ENCODE data around the gene PATL1.
A peak's percentile ranks its signal among the peaks of the same experiment; 100 is the strongest.

The PATL1 gene

DNA sequence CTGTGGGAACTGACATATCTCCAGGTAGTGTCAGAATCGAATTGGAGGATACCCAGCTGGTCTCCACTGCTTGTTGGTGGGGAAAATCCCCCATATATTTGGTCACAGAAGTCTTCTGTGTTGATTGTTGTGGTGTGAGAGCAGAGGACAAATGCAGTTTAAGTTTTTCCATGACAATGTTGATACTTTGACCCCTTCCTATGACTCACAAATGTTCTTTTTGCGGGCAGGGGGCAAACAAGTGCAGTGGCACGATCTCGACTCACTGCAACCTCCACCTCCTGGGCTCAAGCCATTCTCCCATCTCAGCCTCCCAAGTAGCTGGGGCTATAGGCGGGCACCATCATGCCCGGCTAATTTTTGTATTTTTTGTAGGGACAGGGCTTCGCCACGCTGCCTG, 7.4 kb upstream of the PATL1 start:
- H3K36me3 ChIP-seq (ENCODE audit: control insufficient read depth, insufficient read depth, low read length): no peaks in the 10 kb centered on the region
- no peaks in the 10 kb centered on the region for H3K4me1 ChIP-seq (ENCODE audit: control insufficient read depth, insufficient read depth, low read length, poor library complexity, severe bottlenecking)
- H3K27me3 ChIP-seq (replicated peaks; ENCODE audit: control insufficient read depth, insufficient read depth, low read length, poor library complexity, severe bottlenecking): no peaks in the 10 kb centered on the region
- no peak overlapping the region for H3K4me3 ChIP-seq (ENCODE audit: insufficient read depth, low read depth, low read length, poor library complexity, severe bottlenecking)
- H3K27ac ChIP-seq (ENCODE audit: insufficient read depth, low read length, poor library complexity, severe bottlenecking): no peak overlapping the region
- no peak for DNase-seq
- H3K9me3 ChIP-seq (ENCODE audit: control insufficient read depth, low read length): no peaks in the 10 kb centered on the region

DNA sequence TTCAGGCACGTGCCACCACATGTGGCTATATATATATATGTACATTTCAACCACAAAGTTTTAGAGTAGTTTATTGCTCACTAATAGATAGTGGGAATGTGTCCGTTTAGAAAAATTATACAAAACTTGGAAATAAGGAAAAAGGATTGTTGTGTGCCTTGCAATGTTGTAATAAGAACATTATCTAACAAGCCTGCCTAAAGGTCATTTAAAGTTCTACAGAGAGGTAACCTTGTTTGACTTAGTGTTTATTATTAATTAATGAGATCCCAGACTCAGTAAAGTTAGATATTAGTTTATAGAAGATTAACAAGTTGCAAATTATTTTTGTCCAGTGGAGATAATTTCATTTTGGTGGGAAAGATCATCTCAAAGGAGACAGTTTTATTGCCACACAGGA, 5.5 kb upstream of the PATL1 start:
- Histone ChIP-seq H3K4me1 (ENCODE audit: control insufficient read depth, insufficient read depth, low read length, poor library complexity, severe bottlenecking) (peaks cover 6% of the 10 kb centered on the region), H3K9me3 (ENCODE audit: control insufficient read depth, low read length) (no peaks in the 10 kb centered on the region), H3K4me3 (ENCODE audit: insufficient read depth, low read depth, low read length, poor library complexity, severe bottlenecking) (no peak overlapping the region), H3K27ac (ENCODE audit: insufficient read depth, low read length, poor library complexity, severe bottlenecking) (no peak overlapping the region), H3K36me3 (ENCODE audit: control insufficient read depth, insufficient read depth, low read length) (no peaks in the 10 kb centered on the region), H3K27me3 (replicated peaks; ENCODE audit: control insufficient read depth, insufficient read depth, low read length, poor library complexity, severe bottlenecking) (no peaks in the 10 kb centered on the region)
- no peak for DNase-seq

DNA sequence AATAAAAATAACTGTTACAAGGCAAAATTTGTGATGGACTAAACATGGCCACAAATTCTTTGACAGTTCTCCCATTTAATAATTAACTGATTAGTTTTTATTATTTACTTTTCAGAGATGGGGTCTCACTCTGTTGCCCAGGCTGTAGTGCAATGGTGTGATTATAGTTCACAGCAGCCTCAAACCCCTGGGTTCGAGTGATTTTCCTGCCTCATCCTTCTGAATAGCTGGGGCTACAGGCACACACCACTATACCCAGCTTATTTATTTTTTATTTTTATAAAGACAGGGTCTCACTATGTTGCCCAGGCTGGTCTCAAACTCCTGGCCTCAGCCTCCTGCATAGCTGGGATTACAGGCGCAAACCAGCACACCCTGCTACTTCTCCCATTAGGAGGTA, 4.5 kb upstream of the PATL1 start:
- no peak for DNase-seq
- H3K27me3 ChIP-seq (replicated peaks; ENCODE audit: control insufficient read depth, insufficient read depth, low read length, poor library complexity, severe bottlenecking): no peaks in the 10 kb centered on the region
- H3K27ac ChIP-seq (ENCODE audit: insufficient read depth, low read length, poor library complexity, severe bottlenecking): no peak overlapping the region
- H3K9me3 ChIP-seq (ENCODE audit: control insufficient read depth, low read length): no peaks in the 10 kb centered on the region
- H3K4me1 ChIP-seq (ENCODE audit: control insufficient read depth, insufficient read depth, low read length, poor library complexity, severe bottlenecking): peaks cover 6% of the 10 kb centered on the region
- H3K36me3 ChIP-seq (ENCODE audit: control insufficient read depth, insufficient read depth, low read length): no peaks in the 10 kb centered on the region
- no peak overlapping the region for H3K4me3 ChIP-seq (ENCODE audit: insufficient read depth, low read depth, low read length, poor library complexity, severe bottlenecking)

DNA sequence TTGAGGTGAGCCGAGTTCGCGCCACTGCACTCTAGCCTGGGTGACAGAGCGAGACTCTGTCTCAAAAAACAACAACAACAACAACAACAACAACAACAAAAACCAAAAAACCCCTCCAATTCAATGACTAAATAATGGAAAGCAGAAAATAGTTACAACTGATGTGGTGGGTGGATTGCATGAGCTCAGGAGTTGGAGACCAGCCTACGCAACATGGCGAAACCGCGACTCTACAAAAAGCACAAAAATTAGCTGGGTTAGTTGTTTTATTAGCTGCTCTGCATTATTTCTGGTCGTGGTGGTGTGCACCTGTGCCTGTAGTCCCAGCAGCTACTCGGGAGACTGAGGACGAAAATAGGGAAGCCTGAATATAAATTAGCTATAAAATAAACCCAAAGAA, 2.6 kb upstream of the PATL1 start:
- H3K9me3 ChIP-seq (ENCODE audit: control insufficient read depth, low read length): no peaks in the 10 kb centered on the region
- H3K36me3 ChIP-seq (ENCODE audit: control insufficient read depth, insufficient read depth, low read length): peaks cover 4% of the 10 kb centered on the region
- no peak for DNase-seq
- no peaks in the 10 kb centered on the region for H3K27me3 ChIP-seq (replicated peaks; ENCODE audit: control insufficient read depth, insufficient read depth, low read length, poor library complexity, severe bottlenecking)
- no peak overlapping the region for H3K27ac ChIP-seq (ENCODE audit: insufficient read depth, low read length, poor library complexity, severe bottlenecking)
- H3K4me3 ChIP-seq (ENCODE audit: insufficient read depth, low read depth, low read length, poor library complexity, severe bottlenecking): no peak overlapping the region
- H3K4me1 ChIP-seq (ENCODE audit: control insufficient read depth, insufficient read depth, low read length, poor library complexity, severe bottlenecking): peaks cover 15% of the 10 kb centered on the region

DNA sequence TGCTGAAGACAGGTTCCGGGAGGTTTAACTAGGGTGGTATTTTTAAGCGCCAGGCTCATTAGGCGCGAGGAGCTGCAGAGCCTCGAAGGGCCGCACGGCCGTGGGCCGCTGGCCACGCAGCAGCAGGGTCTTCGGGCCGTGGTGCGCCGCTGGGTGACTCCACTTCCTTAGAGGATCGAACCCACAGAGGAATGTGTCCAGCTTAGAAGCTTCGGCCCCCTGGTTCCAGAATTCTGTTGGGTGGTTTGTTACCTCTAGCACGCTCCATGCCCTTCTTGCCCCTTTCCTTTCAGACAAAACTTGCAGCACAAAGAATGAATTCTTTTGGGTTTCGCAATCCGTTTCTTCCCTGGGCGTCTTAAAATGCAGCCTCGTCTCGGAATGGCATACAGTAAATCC, 773 bp upstream of the PATL1 start:
- Histone ChIP-seq H3K27me3 (replicated peaks; ENCODE audit: control insufficient read depth, insufficient read depth, low read length, poor library complexity, severe bottlenecking) (no peaks in the 10 kb centered on the region), H3K27ac (ENCODE audit: insufficient read depth, low read length, poor library complexity, severe bottlenecking) (peak overlapping the region; percentile 97), H3K9me3 (ENCODE audit: control insufficient read depth, low read length) (no peaks in the 10 kb centered on the region), H3K36me3 (ENCODE audit: control insufficient read depth, insufficient read depth, low read length) (peaks cover 17% of the 10 kb centered on the region), H3K4me1 (ENCODE audit: control insufficient read depth, insufficient read depth, low read length, poor library complexity, severe bottlenecking) (peaks cover 15% of the 10 kb centered on the region), H3K4me3 (ENCODE audit: insufficient read depth, low read depth, low read length, poor library complexity, severe bottlenecking) (peak overlapping the region; percentile 73)
- peak in 1 of 3 donors; percentile 1 for DNase-seq

DNA sequence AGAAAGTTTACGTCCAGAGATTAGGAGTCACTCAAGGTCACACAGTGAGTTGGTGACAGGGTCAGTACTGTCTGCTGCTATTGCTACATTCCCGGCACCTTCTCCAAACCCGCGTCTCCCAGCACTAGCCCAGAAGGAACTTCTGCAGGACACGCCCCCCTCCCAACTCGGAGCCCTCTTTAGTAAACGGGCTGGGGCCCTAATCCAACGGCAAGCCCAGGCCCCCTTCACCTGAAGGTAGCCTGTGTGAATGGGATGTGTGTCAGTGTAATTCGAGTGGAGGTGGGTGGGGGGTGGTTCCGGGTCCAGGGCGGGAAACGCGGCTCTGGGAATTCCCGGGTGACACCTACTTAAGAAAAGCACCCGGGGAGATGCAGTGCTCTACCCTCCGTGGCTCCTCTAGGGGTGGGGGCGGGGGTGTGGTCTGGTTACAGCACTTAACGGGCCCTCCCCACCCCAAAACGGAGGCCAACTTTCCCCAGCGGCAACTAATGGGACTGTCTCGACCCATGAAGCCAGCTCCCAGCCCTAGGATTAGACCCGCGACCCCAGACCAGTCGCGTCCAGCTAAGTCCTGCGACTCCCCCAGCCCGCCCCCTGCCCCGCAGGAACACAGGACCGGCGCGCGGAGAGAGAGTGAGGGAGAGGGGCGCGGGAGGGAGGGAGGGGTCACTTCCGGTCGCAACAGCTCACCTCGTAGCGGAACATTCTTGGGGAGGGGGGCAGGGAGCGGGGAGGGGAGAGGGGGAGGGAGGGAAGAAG, 468 bp downstream of the PATL1 start:
- no peaks in the 10 kb centered on the region for H3K27me3 ChIP-seq (replicated peaks; ENCODE audit: control insufficient read depth, insufficient read depth, low read length, poor library complexity, severe bottlenecking)
- H3K36me3 ChIP-seq (ENCODE audit: control insufficient read depth, insufficient read depth, low read length): peaks cover 19% of the 10 kb centered on the region
- H3K4me1 ChIP-seq (ENCODE audit: control insufficient read depth, insufficient read depth, low read length, poor library complexity, severe bottlenecking): peaks cover 15% of the 10 kb centered on the region
- peak overlapping the region; percentile 93 for H3K4me3 ChIP-seq (ENCODE audit: insufficient read depth, low read depth, low read length, poor library complexity, severe bottlenecking)
- peak overlapping the region; percentile 97 for H3K27ac ChIP-seq (ENCODE audit: insufficient read depth, low read length, poor library complexity, severe bottlenecking)
- H3K9me3 ChIP-seq (ENCODE audit: control insufficient read depth, low read length): no peaks in the 10 kb centered on the region
- DNase-seq: peak; percentile 63 to 74 (median 63)

DNA sequence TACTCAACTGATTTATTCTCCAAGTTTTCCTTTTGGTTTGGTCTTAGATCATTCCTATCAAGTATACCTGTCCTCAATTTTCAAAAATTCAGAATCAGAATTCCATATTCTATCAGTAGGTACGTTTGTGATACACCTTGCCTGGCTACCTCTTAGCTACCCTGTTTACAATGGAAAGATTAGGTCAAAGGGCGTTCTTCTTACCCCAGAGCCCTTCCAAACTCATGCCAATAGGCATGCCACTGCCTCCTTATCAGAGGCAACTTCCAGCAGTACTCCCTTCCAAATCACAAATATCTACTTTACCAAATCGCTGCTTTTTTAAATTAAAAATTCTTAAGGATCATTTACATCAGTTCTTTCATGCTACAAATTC, 1.0 kb downstream of the PATL1 start:
- H3K4me3 ChIP-seq (ENCODE audit: insufficient read depth, low read depth, low read length, poor library complexity, severe bottlenecking): peak overlapping the region; percentile 93
- no peak for DNase-seq
- no peaks in the 10 kb centered on the region for H3K27me3 ChIP-seq (replicated peaks; ENCODE audit: control insufficient read depth, insufficient read depth, low read length, poor library complexity, severe bottlenecking)
- H3K36me3 ChIP-seq (ENCODE audit: control insufficient read depth, insufficient read depth, low read length): peaks cover 24% of the 10 kb centered on the region
- H3K4me1 ChIP-seq (ENCODE audit: control insufficient read depth, insufficient read depth, low read length, poor library complexity, severe bottlenecking): peaks cover 15% of the 10 kb centered on the region
- H3K9me3 ChIP-seq (ENCODE audit: control insufficient read depth, low read length): no peaks in the 10 kb centered on the region
- H3K27ac ChIP-seq (ENCODE audit: insufficient read depth, low read length, poor library complexity, severe bottlenecking): peak overlapping the region; percentile 97

DNA sequence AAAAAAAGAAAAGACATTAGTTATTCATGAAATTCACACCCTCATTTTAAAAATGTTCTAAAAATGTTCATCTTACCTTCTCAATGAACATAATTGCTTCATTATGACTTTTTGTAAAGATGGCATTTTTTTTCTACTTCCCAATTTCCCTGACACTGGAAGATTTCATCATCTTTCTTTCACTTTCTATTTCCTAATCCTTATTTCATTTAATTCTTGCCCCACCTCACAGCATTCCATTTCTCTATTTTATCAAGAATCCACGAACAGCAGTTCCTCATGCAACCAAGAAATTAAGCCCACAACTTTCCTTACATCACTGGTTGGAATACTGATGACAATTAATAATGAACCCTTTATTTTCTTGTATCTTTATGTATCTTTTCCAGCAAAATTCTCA, 1.9 kb downstream of the PATL1 start:
- H3K27me3 ChIP-seq (replicated peaks; ENCODE audit: control insufficient read depth, insufficient read depth, low read length, poor library complexity, severe bottlenecking): no peaks in the 10 kb centered on the region
- DNase-seq: no peak
- peaks cover 24% of the 10 kb centered on the region for H3K36me3 ChIP-seq (ENCODE audit: control insufficient read depth, insufficient read depth, low read length)
- no peak overlapping the region for H3K27ac ChIP-seq (ENCODE audit: insufficient read depth, low read length, poor library complexity, severe bottlenecking)
- H3K9me3 ChIP-seq (ENCODE audit: control insufficient read depth, low read length): no peaks in the 10 kb centered on the region
- peaks cover 15% of the 10 kb centered on the region for H3K4me1 ChIP-seq (ENCODE audit: control insufficient read depth, insufficient read depth, low read length, poor library complexity, severe bottlenecking)
- no peak overlapping the region for H3K4me3 ChIP-seq (ENCODE audit: insufficient read depth, low read depth, low read length, poor library complexity, severe bottlenecking)

DNA sequence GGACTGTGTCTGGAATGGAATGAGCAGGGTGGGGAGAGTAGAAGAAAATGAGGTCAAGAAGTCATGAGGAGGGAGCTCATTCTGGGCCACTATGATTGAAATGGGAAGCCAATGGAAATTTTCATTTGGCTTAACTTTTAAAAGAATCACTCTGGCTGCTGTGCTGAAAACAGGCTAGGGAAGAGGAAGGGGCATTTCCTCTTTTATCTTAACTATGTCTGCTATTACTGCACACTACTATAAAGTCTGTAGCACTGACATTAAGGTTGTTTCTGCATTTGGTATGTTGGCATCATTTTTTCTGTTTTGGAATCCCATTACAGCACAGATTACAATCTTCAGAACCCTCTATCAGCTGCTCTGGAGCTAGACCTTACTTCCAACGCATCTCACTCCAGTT, 8.2 kb downstream of the PATL1 start:
- H3K4me1 ChIP-seq (ENCODE audit: control insufficient read depth, insufficient read depth, low read length, poor library complexity, severe bottlenecking): no peaks in the 10 kb centered on the region
- no peak overlapping the region for H3K27ac ChIP-seq (ENCODE audit: insufficient read depth, low read length, poor library complexity, severe bottlenecking)
- H3K9me3 ChIP-seq (ENCODE audit: control insufficient read depth, low read length): no peaks in the 10 kb centered on the region
- H3K27me3 ChIP-seq (replicated peaks; ENCODE audit: control insufficient read depth, insufficient read depth, low read length, poor library complexity, severe bottlenecking): no peaks in the 10 kb centered on the region
- peaks cover 58% of the 10 kb centered on the region for H3K36me3 ChIP-seq (ENCODE audit: control insufficient read depth, insufficient read depth, low read length)
- no peak for DNase-seq
- no peak overlapping the region for H3K4me3 ChIP-seq (ENCODE audit: insufficient read depth, low read depth, low read length, poor library complexity, severe bottlenecking)

DNA sequence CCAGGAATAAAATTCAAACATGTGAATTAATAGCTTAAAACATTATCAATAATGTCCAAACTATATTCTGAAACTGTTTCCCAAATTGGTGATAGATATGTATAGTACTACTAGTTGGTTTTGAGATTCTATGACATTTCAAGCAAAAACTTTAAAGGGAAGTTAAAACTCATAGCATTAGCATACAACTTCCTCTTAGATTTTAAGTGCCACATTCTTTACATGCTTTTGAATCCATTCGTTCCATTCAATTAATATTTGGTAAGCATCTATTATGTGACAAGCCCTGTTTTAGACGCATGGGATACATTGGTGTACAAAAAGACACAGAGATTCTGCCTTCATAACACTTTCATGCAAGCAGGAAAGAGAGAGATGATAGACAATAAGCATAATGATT, 8.9 kb downstream of the PATL1 start:
- peaks cover 59% of the 10 kb centered on the region for H3K36me3 ChIP-seq (ENCODE audit: control insufficient read depth, insufficient read depth, low read length)
- H3K9me3 ChIP-seq (ENCODE audit: control insufficient read depth, low read length): no peaks in the 10 kb centered on the region
- no peak overlapping the region for H3K4me3 ChIP-seq (ENCODE audit: insufficient read depth, low read depth, low read length, poor library complexity, severe bottlenecking)
- no peak overlapping the region for H3K27ac ChIP-seq (ENCODE audit: insufficient read depth, low read length, poor library complexity, severe bottlenecking)
- no peaks in the 10 kb centered on the region for H3K4me1 ChIP-seq (ENCODE audit: control insufficient read depth, insufficient read depth, low read length, poor library complexity, severe bottlenecking)
- no peaks in the 10 kb centered on the region for H3K27me3 ChIP-seq (replicated peaks; ENCODE audit: control insufficient read depth, insufficient read depth, low read length, poor library complexity, severe bottlenecking)
- DNase-seq: no peak
